GM06990 (cell line): ENCODE data around the gene PRTFDC1.

Experiments used
- DNase-seq: peaks from one replicate; pipeline ENCODE4 v3.0.0-alpha.2; 2011; ENCODE audit not compliant: insufficient read length; ENCODE audit errors: extremely low read depth
- H3K27me3 ChIP-seq: replicated peaks from 2 replicates; pipeline ENCODE4 v1.6.0; 2011; ENCODE audit warnings: low read length; ENCODE audit not compliant: control insufficient read depth, insufficient read depth
- H3K36me3 ChIP-seq: 2 replicates; pipeline ENCODE4 v1.5.1; 2011; ENCODE audit warnings: low read length; ENCODE audit not compliant: control insufficient read depth, insufficient read depth
- H3K4me3 ChIP-seq: replicated peaks from 2 replicates; pipeline ENCODE4 v1.5.1; 2011; ENCODE audit warnings: low read depth, mild to moderate bottlenecking, control low read depth, low read length
- TF ChIP-seq, protein P1 (sequence below): IDR thresholded peaks from 2 replicates; pipeline ENCODE4 v1.5.1; 2011; ENCODE audit warnings: low read length, control low read depth, mild to moderate bottlenecking, inconsistent platforms; ENCODE audit not compliant: insufficient read depth, poor library complexity, severe bottlenecking

PRTFDC1 gene

DNA sequence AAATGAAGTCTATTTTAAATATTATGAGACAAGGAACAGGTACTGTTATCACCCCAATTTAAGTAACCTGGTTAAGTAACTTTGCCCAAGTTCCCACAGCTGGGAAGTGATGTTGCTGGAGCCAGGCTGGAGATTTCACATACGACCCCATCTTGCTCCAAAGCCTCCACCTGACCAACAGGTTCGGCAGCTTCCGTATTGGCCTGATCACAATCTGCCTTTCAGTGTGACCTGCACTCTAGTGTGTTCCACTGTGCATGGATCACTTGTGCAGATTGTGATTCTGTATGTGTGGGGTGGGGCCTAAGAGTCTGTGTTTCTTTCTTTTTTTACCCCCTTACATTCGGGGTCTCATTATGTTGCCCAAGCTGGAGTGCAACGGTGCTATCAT lies 66.1 kb downstream of the PRTFDC1 start:
- no peaks in the 10 kb centered on the region for H3K36me3 ChIP-seq
- no peak overlapping the region for H3K4me3 ChIP-seq
- no peak for DNase-seq
- TF ChIP-seq, protein P1, sequence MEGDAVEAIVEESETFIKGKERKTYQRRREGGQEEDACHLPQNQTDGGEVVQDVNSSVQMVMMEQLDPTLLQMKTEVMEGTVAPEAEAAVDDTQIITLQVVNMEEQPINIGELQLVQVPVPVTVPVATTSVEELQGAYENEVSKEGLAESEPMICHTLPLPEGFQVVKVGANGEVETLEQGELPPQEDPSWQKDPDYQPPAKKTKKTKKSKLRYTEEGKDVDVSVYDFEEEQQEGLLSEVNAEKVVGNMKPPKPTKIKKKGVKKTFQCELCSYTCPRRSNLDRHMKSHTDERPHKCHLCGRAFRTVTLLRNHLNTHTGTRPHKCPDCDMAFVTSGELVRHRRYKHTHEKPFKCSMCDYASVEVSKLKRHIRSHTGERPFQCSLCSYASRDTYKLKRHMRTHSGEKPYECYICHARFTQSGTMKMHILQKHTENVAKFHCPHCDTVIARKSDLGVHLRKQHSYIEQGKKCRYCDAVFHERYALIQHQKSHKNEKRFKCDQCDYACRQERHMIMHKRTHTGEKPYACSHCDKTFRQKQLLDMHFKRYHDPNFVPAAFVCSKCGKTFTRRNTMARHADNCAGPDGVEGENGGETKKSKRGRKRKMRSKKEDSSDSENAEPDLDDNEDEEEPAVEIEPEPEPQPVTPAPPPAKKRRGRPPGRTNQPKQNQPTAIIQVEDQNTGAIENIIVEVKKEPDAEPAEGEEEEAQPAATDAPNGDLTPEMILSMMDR: no peak
- no peaks in the 10 kb centered on the region for H3K27me3 ChIP-seq

DNA sequence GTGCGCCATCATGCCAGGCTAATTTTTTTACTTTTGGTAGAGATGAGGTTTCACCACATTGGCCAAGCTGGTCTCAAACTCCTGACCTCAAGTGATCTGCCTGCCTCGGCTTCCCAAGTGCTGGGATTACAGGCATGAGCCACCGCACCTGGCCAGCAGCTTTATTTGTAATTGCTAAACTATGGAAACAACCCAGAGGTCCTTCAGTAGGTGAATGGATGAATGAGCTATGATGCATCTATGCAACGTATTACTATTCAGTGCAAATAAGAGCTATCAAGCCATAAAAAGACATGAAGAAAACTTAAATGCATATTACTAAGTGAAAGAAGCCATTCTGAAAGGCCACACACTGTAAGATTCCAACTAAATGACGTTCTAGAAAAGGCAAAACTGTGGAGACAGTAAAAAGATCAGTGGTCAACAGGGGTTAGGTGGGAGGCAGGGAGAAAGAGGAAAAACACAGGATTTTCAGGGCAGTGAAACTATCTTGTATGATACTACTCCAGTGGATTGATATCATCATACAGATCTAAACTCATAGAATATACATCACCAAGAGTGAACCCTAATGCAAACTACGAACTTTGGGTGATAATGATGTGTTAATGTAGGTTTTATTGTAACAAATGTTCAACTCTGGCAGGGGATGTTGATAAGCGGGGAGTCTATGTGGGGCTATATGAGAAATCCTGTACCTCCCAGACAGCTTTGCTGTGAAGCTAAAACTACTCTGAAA lies 66.7 kb downstream of the PRTFDC1 start:
- no peaks in the 10 kb centered on the region for H3K27me3 ChIP-seq
- TF ChIP-seq, protein P1: no peak
- no peak for DNase-seq
- no peak overlapping the region for H3K4me3 ChIP-seq
- no peaks in the 10 kb centered on the region for H3K36me3 ChIP-seq

DNA sequence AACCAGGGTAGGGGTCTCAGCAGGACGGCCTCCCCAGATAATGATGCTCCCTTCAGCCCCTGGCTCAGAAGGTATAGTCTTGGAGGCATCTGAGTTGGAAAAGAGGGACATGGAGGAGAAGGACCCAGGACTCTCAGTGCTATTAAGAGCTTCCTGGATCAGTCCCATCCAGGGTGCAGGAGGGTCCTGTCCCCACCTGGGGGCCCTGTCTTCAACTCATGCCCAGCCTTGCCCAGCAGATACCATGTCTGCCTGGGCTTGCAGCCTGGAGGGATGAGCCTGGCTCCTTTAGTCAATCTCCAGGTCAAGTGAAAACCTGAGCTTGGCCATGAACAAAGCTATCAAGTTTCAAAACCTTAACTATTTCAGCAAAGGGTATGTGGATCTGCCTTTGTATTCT lies 67.6 kb downstream of the PRTFDC1 start:
- Histone ChIP-seq H3K27me3 (no peaks in the 10 kb centered on the region), H3K36me3 (no peaks in the 10 kb centered on the region), H3K4me3 (no peak overlapping the region)
- DNase-seq: no peak
- TF ChIP-seq, protein P1: no peak

DNA sequence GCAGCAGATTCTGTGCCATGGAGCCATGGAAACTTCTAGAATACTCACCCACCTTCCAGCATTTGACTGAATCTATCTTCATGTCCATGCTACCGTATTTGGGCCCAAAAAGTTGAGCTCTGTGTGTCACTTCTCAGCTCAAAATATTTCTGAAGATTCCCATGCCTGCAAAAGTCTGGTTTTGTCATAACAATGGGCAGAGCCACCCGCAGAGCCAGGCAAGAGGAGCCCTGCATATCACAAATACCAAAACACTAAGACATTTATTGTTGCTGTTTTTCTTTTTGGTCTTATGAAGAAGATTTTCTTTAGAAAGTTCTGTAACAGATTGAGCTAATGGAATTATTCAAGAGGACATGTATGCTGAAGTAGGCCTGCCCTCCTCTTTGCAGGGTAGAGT lies 68.1 kb downstream of the PRTFDC1 start:
- H3K36me3 ChIP-seq: no peaks in the 10 kb centered on the region

GRCh38 chr10:24883176-24883575 lies 69.2 kb downstream of the PRTFDC1 start:
- DNase-seq: no peak
- Histone ChIP-seq H3K36me3 (no peaks in the 10 kb centered on the region), H3K4me3 (no peak overlapping the region), H3K27me3 (no peaks in the 10 kb centered on the region)
- TF ChIP-seq, protein P1: no peak

More for the DNA sequence above, 68.1 kb downstream of the PRTFDC1 start:
- Histone ChIP-seq H3K27me3 (no peaks in the 10 kb centered on the region), H3K4me3 (no peak overlapping the region)
- no peak for DNase-seq
- TF ChIP-seq, protein P1: no peak
